Thoracic aorta (tissue), 2 donors: Measurements from ENCODE around the gene NPPB. TPM values are rescaled to one million over a fixed set of nuclear protein-coding genes. Genes with fewer than 3 reads are reported as not detected.

ENCODE experiments used
- ATAC-seq: fragments of 150-250 bp; one replicate; pipeline ENCODE4 v1.8.0; 2017; ENCODE audit warnings: low read depth; ENCODE audit not compliant: insufficient number of reproducible peaks, low FRiP score
- DNase-seq: peaks from one replicate; pipeline ENCODE4 v3.0.0-alpha.2; 2020; ENCODE audit warnings: low spot score
- H3K27ac ChIP-seq, 2 donors: fragments of 200-600 bp; sonication (generic); 1 replicate in 1 of 2; 2 replicates in 1 of 2; pipeline ENCODE4 v1.5.1; 2016; ENCODE audit warnings: mild to moderate bottlenecking in 2 of 2, moderate library complexity in 2 of 2
- H3K27me3 ChIP-seq: fragments of 200-600 bp; sonication (generic); replicated peaks from 2 replicates; pipeline ENCODE4 v1.6.0; 2016; ENCODE audit warnings: mild to moderate bottlenecking; ENCODE audit not compliant: insufficient read depth
- H3K36me3 ChIP-seq: fragments of 200-600 bp; sonication (generic); one replicate; pipeline ENCODE4 v1.5.1; 2016
- H3K4me1 ChIP-seq, 2 donors: fragments of 200-600 bp; sonication (generic); 1 replicate in 1 of 2; 2 replicates in 1 of 2; pipeline versions ENCODE4 v1.5.1 to v1.6.0; 2016; ENCODE audit warnings: low read depth in 2 of 2, mild to moderate bottlenecking in 1 of 2; ENCODE audit not compliant: control insufficient read depth in 1 of 2
- H3K4me3 ChIP-seq: fragments of 200-600 bp; sonication (generic); 2 replicates; pipeline ENCODE4 v1.5.1; 2016; ENCODE audit warnings: mild to moderate bottlenecking
- H3K9me3 ChIP-seq: fragments of 200-600 bp; sonication (generic); 2 replicates; pipeline ENCODE4 v1.5.1; 2016
- CTCF ChIP-seq: fragments of 200-600 bp; sonication (generic); IDR thresholded peaks from one replicate; pipeline ENCODE4 v1.5.1; 2019; ENCODE audit warnings: antibody characterized with exemption
- total RNA-seq, 2 donors: library from RNA; depleted of rRNA; stranded (reverse); fragments of >200 nt; gene quantifications; one replicate each; pipeline versions ENCODE4 v1.1.0 to v1.2.3, GENCODE V29; 2016

The NPPB gene
- total RNA-seq, 2 donors from 2014 or later: not detected

- Histone ChIP-seq H3K9me3 (no peaks in the 10 kb centered on the region), H3K27ac (no peak overlapping the region), H3K4me3 (no peak overlapping the region), H3K27me3 (no peaks in the 10 kb centered on the region), H3K36me3 (no peaks in the 10 kb centered on the region), H3K4me1 (peaks cover 0 to 9% of the 10 kb centered on the region in 2 donors)
- TF ChIP-seq CTCF: no peak
- ATAC-seq (no peak), DNase-seq (no peak)
Measured at GRCh38 chr1:11869650-11870207, 11.0 kb upstream of the NPPB start.

DNA sequence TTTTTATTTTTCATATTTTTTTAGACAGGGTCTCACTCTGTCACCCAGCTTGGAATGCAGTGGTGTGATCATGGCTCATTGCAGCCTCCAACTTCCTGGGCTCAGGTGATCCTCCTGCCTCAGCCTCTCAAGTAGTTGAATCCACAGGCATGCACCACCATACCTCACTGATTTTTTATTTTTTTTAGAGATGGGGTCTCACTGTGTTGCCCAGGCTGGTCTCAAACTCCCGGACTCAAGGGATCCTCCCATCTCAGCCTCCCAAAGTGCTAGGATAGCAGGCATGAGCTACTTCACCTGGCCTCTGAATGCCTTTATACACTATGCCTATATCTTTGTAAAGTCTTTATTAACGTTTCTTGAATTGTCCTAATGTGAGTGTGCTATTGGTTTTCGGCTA, 10.4 kb upstream of the NPPB start:
- Histone ChIP-seq H3K4me1 (peaks cover 0 to 4% of the 10 kb centered on the region in 2 donors), H3K36me3 (no peaks in the 10 kb centered on the region), H3K9me3 (no peaks in the 10 kb centered on the region), H3K4me3 (no peak overlapping the region), H3K27ac (no peak overlapping the region), H3K27me3 (no peaks in the 10 kb centered on the region)
- ATAC-seq (no peak), DNase-seq (no peak)
- no peak for TF ChIP-seq CTCF

DNA sequence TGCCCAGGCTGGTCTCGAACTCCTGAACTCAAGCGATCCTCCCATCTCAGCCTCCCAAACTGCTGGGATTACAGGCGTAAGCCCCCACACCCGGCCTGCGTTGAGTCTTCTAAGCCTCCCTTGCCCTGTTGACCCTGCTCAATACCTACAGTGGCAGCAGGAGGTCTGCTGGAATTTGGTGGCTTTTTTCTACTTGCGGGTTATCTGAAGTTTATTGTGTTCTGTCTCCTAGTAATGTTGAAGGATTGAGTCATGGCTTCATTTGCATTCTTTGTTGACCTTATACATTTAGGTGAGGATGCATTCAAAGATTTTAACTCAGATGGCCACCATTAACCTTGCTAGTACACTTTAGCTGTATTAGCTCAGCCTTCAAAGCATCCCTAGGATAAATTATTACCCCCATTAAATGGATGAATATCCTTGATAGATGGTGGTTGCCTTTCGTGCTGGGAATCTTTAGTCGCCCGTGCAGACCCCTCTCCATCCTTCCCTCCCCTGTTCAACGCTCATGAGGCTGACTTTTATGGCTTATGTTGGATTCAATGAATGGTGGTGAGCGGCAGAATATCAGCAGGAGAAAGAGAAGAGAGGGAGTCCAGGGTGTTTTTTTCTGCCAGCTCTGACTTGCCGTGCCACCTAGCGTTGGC, 9.7 kb upstream of the NPPB start:
- ATAC-seq (no peak), DNase-seq (no peak)
- Histone ChIP-seq H3K4me1 (no peaks in the 10 kb centered on the region), H3K27ac (no peak overlapping the region), H3K4me3 (no peak overlapping the region), H3K27me3 (no peaks in the 10 kb centered on the region), H3K36me3 (no peaks in the 10 kb centered on the region), H3K9me3 (no peaks in the 10 kb centered on the region)
- TF ChIP-seq CTCF: no peak

GRCh38 chr1:11862890-11863289, 4.1 kb upstream of the NPPB start:
- H3K4me1 ChIP-seq: peaks cover 0 to 3% of the 10 kb centered on the region in 2 donors
- TF ChIP-seq CTCF: no peak
- H3K27ac ChIP-seq: no peak overlapping the region
- no peaks in the 10 kb centered on the region for H3K27me3 ChIP-seq
- H3K9me3 ChIP-seq: no peaks in the 10 kb centered on the region
- no peaks in the 10 kb centered on the region for H3K36me3 ChIP-seq
- ATAC-seq (no peak), DNase-seq (no peak)
- no peak overlapping the region for H3K4me3 ChIP-seq

DNA sequence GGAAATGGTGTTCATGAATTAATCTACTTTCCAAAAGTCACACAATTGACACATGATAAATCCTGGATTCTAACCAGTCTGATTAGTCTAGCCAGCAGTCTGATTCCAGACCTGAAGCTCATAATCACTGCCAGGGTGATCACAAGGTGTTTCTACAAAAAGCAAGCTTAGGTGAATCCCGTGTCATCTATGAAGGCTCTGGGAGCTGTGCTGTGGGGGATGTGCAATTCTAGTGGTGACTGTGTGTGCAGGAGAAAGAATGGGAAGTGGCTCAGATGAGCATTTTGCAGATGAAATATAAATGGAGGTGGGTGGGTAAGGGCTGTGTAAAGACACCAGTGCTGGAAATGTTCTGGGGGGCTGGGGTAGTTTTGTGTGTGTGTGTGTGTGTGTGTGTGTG, 1.8 kb upstream of the NPPB start:
- Histone ChIP-seq H3K4me3 (no peak overlapping the region), H3K9me3 (no peaks in the 10 kb centered on the region), H3K27ac (no peak overlapping the region), H3K4me1 (peaks cover 0 to 3% of the 10 kb centered on the region in 2 donors), H3K27me3 (no peaks in the 10 kb centered on the region), H3K36me3 (no peaks in the 10 kb centered on the region)
- TF ChIP-seq CTCF: no peak
- ATAC-seq: no peak
- no peak for DNase-seq
